Transverse colon (tissue), 4 donors: Measurements from ENCODE around the gene TRIM54. TPM values are rescaled to one million over a fixed set of nuclear protein-coding genes. Genes with fewer than 3 reads are reported as not detected.

Experiments
- DNase-seq: peaks from one replicate; pipeline ENCODE4 v3.0.0-alpha.2; 2019
- H3K27ac ChIP-seq, 4 donors: fragments of 200-600 bp; sonication (generic); 2 replicates each; pipeline ENCODE4 v1.5.1; 2016 to 2018; ENCODE audit warnings: inconsistent platforms in 4 of 4
- H3K27me3 ChIP-seq: fragments of 200-600 bp; sonication (generic); 2 replicates; pipeline ENCODE4 v1.5.1; 2017; ENCODE audit warnings: inconsistent platforms
- H3K36me3 ChIP-seq, 4 donors: fragments of 200-600 bp; sonication (generic); 2 replicates each; pipeline ENCODE4 v1.5.1; 2017 to 2019; ENCODE audit warnings: inconsistent platforms in 4 of 4
- H3K4me1 ChIP-seq, 4 donors: fragments of 200-600 bp; sonication (generic); 2 replicates each; pipeline ENCODE4 v1.5.1; 2017 to 2020; ENCODE audit warnings: inconsistent platforms in 4 of 4
- H3K4me3 ChIP-seq, 4 donors: fragments of 200-600 bp; sonication (generic); 1 replicate in 1 of 4; 2 replicates in 3 of 4; pipeline versions ENCODE4 v1.5.1 to v1.6.1; 2017 to 2019; ENCODE audit warnings: inconsistent platforms in 4 of 4
- H3K9me3 ChIP-seq, 2 donors: fragments of 200-600 bp; sonication (generic); 2 replicates each; pipeline ENCODE4 v1.5.1; 2017 to 2019; ENCODE audit warnings: inconsistent platforms in 2 of 2
- EP300 ChIP-seq: sonication (generic); formaldehyde crosslinking; IDR thresholded peaks from one replicate; pipeline ENCODE4 v1.6.1; 2017; ENCODE audit warnings: antibody characterized with exemption, low read depth
- POLR2A ChIP-seq: fragments of 450-650 bp; IDR thresholded peaks from one replicate; pipeline ENCODE4 v1.6.1; 2016; ENCODE audit warnings: antibody characterized with exemption, mild to moderate bottlenecking, moderate library complexity
- POLR2AphosphoS5 ChIP-seq, 3 donors: sonication (generic); formaldehyde crosslinking; IDR thresholded peaks; one replicate each; pipeline ENCODE4 v1.6.1; 2016; ENCODE audit warnings: antibody characterized with exemption in 3 of 3
- WGBS, 2 donors: methylation state at CpG; one replicate each; pipeline ENCODE4 v1.1.5; 2018; ENCODE audit warnings: low coverage in 1 of 2; 5-methylcytosine and 5-hydroxymethylcytosine counted together
- in situ Hi-C, 4 donors: fragments of 200-750 bp; cut with MboI; loops; one replicate each; pipeline versions ENCODE4 v1.15.0 to v1.15.1; 2017; ENCODE audit warnings: low sequenced_read_pairs in 3 of 4, low pct_ligation_motif_present in 1 of 4, low pct_unique_long_range_greater_than_20kb in 1 of 4
- intact Hi-C: fragments of 100-400 bp; cut with DNase I; formaldehyde crosslinking; loops from one replicate; pipeline ENCODE4 v1.15.1; 2023; ENCODE audit warnings: low total_unique reads
- total RNA-seq, 4 donors: library from RNA; depleted of rRNA; stranded (reverse); fragments of >200 nt; gene quantifications; one replicate each; pipeline ENCODE4 v1.1.0, GENCODE V29; 2016
- TF ChIP-seq, protein P1 (sequence below), 5 experiments: fragments of 200-600 bp in 3 of 5; fragments of 450-650 bp in 2 of 5; sonication (generic) in 3 of 5; IDR thresholded peaks; 1 replicate in 2 of 5; 2 replicates in 3 of 5; pipeline ENCODE4 v1.5.1; 2016 to 2017; ENCODE audit warnings: antibody characterized with exemption in 5 of 5, inconsistent platforms in 3 of 5, mild to moderate bottlenecking in 2 of 5, moderate library complexity in 1 of 5

TRIM54 gene, protein sequence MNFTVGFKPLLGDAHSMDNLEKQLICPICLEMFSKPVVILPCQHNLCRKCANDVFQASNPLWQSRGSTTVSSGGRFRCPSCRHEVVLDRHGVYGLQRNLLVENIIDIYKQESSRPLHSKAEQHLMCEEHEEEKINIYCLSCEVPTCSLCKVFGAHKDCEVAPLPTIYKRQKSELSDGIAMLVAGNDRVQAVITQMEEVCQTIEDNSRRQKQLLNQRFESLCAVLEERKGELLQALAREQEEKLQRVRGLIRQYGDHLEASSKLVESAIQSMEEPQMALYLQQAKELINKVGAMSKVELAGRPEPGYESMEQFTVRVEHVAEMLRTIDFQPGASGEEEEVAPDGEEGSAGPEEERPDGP
- total RNA-seq = 1 to 10 TPM in 2 of 4 donors, under 1 TPM in 1, not detected in 1; 0.40 to 1.9 (median 1.2) TPM

DNA sequence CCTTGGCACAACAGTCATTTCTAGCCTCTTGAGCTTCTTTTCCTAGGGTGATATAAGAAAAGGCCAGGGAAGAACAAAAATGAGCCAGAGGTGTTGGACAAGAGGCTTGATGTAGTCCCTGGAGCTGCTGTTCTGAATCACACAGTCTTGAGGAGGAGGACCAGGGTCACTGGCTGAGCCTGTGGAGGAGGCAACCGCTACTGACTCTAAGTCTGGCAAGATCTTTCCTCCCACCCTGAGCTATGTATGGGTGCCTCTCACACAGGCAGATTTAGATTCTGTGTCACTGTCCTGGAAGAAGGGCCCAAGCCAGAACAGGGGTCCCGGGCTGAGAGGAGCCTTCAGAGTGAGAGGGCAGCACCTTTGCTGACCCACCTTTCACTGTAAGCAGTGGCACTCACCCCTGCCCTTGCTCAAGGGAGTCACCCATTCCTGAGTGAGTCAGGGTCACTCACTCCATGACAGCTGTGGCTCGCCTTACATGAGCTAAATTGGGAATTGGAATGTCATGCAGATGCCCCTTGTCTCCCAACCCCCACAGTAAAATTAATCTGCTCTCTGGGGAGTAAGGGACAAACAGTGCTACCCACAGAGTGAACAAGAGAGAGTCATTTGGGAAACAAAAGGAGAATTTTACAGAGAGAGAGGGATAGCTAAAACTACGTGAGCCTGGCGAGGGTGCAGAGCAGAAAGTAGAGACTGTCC is at the start of gene TRIM54:
TSS of gene TRIM54 (plus strand) at position 575 of the 705 bp plus-strand sequence. CDS start 303 bp downstream, outside the sequence.
- intact Hi-C loops (loop anchor here (2.0 to 10.0 kb wide), 2 partner anchors 183 to 317 kb away; no protein-coding TSS in a partner anchor), in situ Hi-C loops (loop anchor here (5.0 to 25.0 kb wide), 3 partner anchors 177 to 320 kb away; partner anchors contain the start of gene MAPRE3 (in 3 of the 4))
- Histone ChIP-seq H3K9me3 (no peaks in the 10 kb centered on the region), H3K27ac (no peak within 1 kb of the TSS), H3K4me1 (no peaks in the 10 kb centered on the region), H3K36me3 (no peaks in the 10 kb centered on the region), H3K4me3 (no peak within 1 kb of the TSS), H3K27me3 (peaks cover 45% of the 10 kb centered on the region)
- 69% methylated on average over 4 of the region's 5 CpGs; no CpG with 5 or more reads in 1 of the 2 donors for WGBS, 2 donors
- no peak for TF ChIP-seq POLR2AphosphoS5 (IDR thresholded peaks at IDR 0.05)
- TF ChIP-seq, protein P1, sequence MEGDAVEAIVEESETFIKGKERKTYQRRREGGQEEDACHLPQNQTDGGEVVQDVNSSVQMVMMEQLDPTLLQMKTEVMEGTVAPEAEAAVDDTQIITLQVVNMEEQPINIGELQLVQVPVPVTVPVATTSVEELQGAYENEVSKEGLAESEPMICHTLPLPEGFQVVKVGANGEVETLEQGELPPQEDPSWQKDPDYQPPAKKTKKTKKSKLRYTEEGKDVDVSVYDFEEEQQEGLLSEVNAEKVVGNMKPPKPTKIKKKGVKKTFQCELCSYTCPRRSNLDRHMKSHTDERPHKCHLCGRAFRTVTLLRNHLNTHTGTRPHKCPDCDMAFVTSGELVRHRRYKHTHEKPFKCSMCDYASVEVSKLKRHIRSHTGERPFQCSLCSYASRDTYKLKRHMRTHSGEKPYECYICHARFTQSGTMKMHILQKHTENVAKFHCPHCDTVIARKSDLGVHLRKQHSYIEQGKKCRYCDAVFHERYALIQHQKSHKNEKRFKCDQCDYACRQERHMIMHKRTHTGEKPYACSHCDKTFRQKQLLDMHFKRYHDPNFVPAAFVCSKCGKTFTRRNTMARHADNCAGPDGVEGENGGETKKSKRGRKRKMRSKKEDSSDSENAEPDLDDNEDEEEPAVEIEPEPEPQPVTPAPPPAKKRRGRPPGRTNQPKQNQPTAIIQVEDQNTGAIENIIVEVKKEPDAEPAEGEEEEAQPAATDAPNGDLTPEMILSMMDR (IDR thresholded peaks at IDR 0.05) = no peak
- TF ChIP-seq EP300 = no peak
- no peak for TF ChIP-seq POLR2A
- DNase-seq = no peak

DNA sequence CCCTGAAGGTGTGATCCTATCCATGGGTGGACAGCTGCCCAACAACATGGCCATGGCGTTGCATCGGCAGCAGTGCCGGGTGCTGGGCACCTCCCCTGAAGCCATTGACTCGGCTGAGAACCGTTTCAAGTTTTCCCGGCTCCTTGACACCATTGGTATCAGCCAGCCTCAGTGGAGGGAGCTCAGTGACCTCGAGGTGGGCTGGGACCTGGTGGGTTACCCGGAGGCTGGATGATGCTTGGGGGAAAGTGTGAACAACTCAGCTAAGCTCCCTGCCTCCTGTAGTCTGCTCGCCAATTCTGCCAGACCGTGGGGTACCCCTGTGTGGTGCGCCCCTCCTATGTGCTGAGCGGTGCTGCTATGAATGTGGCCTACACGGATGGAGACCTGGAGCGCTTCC is 48.9 kb upstream of the TRIM54 start:
- Histone ChIP-seq H3K9me3 (no peaks in the 10 kb centered on the region), H3K4me1 (no peaks in the 10 kb centered on the region), H3K27me3 (no peaks in the 10 kb centered on the region), H3K36me3 (peaks cover 0 to 59% (median 15%) of the 10 kb centered on the region in 4 donors), H3K4me3 (no peak overlapping the region), H3K27ac (no peak overlapping the region)
- intact Hi-C loops = no loop called here
- in situ Hi-C loops = no loop called here
- 93% methylated on average over 14 of the region's 14 CpGs; no CpG with 5 or more reads in 1 of the 2 donors for WGBS, 2 donors
- no peak for DNase-seq
- TF ChIP-seq POLR2A = no peak
- TF ChIP-seq, protein P1 (IDR thresholded peaks at IDR 0.05) = no peak
- no peak for TF ChIP-seq EP300
- no peak for TF ChIP-seq POLR2AphosphoS5 (IDR thresholded peaks at IDR 0.05)

DNA sequence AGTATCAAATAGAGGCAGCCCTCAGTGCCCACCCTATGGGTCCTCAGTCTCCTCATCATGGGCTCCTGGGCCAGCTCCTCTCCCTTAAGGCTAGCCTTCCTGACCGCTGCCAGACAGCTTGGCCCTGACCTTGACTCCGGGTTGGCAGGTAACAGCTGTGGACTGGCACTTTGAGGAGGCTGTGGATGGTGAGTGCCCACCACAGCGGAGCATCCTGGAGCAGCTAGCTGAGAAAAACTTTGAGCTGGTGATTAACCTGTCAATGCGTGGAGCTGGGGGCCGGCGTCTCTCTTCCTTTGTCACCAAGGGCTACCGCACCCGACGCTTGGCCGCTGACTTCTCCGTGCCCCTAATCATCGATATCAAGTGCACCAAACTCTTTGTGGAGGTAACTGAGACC is 46.1 kb upstream of the TRIM54 start:
- no peak for DNase-seq
- no peak overlapping the region for H3K27ac ChIP-seq
- 98% methylated on average over 12 of the region's 12 CpGs; no CpG with 5 or more reads in 1 of the 2 donors for WGBS, 2 donors
- H3K36me3 ChIP-seq = peaks cover 0 to 74% (median 19%) of the 10 kb centered on the region in 4 donors
- no peaks in the 10 kb centered on the region for H3K4me1 ChIP-seq
- no peak overlapping the region for H3K4me3 ChIP-seq
- H3K27me3 ChIP-seq = no peaks in the 10 kb centered on the region
- H3K9me3 ChIP-seq = no peaks in the 10 kb centered on the region
- intact Hi-C loops = no loop called here
- TF ChIP-seq EP300 (no peak), POLR2AphosphoS5 (IDR thresholded peaks at IDR 0.05) (no peak), POLR2A (no peak)
- TF ChIP-seq, protein P1 (IDR thresholded peaks at IDR 0.05) = no peak
- in situ Hi-C loops = no loop called here

DNA sequence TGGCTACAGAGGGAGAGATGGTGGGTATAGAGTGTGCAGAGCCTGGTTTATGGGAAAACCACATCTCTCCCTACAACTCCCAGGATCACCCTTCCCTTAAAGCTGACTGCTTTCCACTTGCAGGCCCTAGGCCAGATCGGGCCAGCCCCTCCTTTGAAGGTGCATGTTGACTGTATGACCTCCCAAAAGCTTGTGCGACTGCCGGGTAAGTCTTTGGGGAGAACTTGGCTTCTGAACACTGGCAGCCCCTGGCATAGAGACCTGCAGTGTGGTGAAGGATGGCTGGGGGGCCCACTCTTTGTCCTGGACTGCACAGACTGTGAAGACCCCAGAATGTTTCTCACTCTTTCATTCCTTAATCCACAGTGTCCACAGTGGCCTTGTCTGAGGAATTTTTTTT is 45.6 kb upstream of the TRIM54 start:
- WGBS, 2 donors = 90% methylated on average over 3 of the region's 3 CpGs; no CpG with 5 or more reads in 1 of the 2 donors
- no peak overlapping the region for H3K27ac ChIP-seq
- no peaks in the 10 kb centered on the region for H3K9me3 ChIP-seq
- TF ChIP-seq, protein P1 (IDR thresholded peaks at IDR 0.05) = no peak
- TF ChIP-seq POLR2AphosphoS5 (IDR thresholded peaks at IDR 0.05) (no peak), EP300 (no peak), POLR2A (no peak)
- no peaks in the 10 kb centered on the region for H3K27me3 ChIP-seq
- H3K4me1 ChIP-seq = no peaks in the 10 kb centered on the region
- no peak overlapping the region for H3K4me3 ChIP-seq
- in situ Hi-C loops = no loop called here
- intact Hi-C loops = no loop called here
- no peak for DNase-seq
- H3K36me3 ChIP-seq = peaks cover 0 to 69% (median 19%) of the 10 kb centered on the region in 4 donors
